Activated T-cell treated with anti-CD3 and anti-CD28 coated beads for 24 hours (primary cell): Measurements from ENCODE around the gene SEMA3E.

ENCODE experiments used
- DNase-seq: peaks from one replicate; pipeline ENCODE4 v3.0.0-alpha.2; 2020; ENCODE audit warnings: low read depth

The SEMA3E gene

DNA sequence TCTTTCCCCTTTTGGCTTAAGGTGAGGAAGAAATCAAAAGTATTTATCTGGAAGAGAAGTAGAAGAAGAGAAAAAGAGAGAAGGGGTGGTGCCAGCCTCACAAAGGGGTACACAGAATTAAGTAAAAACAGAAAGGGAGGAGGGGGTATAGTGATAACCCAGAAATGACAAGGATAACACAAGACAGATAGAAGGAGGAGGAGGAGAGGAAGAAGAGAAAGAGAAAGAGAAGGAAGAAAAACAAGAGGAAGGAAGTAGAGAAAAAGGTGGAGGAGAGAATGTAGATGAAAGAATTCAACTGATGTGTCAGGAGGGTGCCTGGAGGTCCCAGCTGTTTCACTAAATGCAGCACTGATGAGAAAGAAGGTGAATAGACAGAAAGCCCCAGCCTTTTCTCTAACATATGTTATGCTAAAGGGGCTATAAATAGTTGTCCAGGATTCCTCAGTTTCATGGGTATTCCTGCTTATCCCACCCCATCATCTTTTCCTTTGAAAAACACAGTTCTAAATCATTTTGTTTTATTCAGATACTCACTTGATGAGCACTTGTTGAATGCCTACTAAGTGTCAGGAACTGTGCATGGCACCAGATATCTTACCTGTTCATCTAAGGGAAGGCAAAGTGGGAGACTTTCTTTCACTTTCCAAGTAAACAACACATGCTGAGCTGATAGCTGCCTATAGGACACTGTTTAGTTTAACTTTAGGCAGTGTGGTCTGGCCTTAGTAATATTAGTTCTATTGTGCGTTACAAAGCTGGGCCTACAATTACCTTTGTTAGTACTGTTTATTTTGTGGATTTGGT is 8.0 kb downstream of the SEMA3E start:
- no peak for DNase-seq

DNA sequence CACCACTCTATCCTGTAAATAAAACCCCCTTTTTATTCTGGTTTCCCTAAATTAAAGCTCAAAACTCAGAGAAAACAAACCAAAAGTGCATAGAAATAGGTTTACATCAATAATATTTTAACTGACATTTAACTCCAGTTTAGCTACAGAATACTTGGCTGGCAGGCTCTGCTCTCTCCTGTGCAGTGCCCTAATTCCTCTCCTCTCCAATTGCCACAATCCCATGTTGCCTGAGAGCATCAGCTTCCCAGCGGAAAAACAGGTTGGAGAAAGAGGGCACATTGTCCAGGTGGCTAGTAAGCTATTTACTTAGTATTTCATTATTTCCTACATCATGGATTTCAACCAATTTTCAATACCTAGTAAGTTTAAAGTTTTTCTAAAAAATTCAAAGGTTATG is 8.7 kb downstream of the SEMA3E start:
- no peak for DNase-seq

DNA sequence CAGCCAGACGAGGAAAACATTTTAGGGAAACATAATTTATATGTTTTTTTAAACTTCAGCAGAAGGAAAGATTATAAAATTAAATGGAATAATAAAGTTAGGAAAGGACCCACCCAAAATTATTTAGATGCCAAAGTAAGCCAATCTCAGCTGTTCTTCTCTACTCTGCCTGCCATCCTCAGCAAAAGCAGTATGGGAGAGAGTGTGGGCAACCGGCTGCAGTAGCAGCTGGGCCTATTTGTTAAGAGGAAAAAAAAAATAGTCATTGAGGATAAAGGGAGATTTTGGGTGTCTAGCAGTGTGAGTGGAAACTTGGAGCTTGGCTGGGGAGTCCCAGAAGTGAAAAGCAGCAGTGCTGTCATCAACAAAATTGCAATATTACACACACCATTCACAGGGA is 15.4 kb downstream of the SEMA3E start:
- no peak for DNase-seq

DNA sequence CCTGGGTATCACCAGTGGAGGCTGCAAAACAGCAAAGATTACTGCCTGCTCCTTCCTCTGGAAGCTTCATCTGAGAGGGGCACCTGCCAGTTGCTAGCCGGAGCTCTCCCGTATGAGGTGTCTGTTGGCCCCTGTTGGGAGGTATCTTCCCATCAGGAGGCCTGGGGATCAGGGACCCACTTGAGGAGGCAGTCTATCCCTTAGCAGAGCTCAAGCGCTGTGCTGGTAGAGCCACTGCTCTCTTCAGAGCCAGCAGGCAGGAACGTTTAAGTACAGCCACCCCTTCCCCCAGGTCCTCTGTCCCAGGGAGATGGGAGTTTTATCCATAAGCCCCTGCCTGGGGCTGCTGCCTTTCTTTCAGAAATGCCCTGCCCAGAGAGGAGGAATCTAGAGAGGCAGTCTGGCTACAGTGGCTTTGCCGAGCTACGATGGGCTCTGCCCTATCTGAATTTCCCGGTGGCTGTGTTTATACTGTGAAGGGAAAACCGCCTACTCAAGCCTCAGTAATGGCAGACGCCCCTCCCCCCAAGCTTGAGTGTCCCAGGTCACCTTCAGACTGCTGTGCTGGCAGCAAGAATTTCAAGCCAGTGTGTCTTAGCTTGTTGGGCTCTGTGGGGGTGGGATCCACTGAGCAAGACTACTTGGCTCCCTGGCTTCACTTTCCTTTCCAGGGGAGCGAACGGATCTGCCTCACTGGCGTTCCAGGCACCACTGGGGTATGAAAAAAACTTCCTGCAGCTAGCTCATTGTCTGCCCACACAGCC is 19.6 kb downstream of the SEMA3E start:
- no peak for DNase-seq

DNA sequence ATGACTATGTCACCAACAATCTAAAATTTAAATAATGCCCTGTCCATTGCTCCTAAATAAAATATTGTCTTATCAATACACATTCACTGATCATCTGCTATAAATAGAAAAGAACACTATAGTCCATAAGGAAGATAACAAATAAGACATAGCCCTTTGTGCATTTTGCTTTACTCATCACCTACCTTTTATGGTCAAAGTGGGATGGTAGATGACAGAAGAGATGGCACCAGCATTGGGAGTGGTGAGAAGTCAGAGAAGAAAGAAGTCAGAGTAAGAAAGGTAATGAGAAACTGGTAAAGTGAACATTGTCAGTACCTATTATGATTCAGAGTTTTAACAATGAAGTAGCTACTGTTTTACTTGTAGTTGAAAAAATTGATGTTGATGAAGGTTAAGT is 31.1 kb downstream of the SEMA3E start:
- DNase-seq = no peak

DNA sequence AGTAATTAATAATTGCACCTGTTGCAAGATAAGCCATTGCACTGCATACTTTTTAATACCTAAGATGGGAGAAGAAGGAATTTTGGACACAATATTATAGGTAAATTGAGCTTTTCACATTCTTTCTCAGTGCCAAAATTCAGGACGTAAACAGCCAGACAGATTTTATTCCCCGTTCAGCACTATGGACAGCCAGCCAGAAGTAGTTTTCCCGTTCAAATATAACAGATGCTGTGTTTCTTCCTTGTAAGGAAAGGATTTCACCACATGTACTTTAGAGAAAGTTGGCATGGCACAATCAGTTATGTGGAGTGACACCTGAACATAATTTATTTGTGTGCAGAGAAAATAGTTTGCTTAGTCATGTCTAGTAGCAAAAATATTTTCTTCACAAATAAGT is 34.8 kb downstream of the SEMA3E start:
- DNase-seq = no peak

DNA sequence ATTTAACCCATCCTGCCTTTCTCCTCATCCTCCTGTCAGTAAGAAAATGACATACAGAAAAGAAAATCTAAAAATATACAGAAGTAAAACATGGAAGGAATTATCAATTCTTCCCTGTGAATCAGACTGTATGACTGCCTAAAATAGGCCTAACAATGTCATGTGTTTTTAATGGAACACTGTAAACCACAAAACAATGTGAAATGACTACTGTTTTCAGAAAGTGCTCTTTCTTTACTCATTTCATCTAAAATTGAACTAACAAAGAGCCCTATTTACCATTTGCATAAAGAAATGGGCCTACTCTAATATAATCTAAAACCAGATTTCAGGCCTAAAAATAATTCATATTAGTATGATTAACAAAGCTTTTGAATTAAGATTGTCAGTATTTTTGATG is 35.7 kb downstream of the SEMA3E start:
- no peak for DNase-seq

DNA sequence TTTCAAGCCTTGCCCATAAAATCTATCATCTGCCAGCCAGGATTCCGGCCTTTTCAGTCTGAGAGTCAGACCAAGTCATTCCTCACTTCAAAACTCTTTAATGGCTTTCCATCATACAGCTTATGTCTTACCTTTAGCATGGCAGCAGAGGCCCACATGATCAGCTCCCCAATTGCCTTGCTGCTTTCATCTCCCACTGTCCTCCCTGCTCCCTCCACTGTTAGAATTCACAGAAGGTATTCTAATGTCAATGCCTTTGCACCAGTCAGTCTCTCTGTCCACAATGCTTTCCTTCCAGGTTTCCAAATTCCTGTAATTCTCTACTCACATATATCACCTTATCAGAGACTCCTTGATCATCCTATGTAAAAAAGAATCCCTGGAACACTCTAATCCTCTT is 37.2 kb downstream of the SEMA3E start:
- DNase-seq = no peak

DNA sequence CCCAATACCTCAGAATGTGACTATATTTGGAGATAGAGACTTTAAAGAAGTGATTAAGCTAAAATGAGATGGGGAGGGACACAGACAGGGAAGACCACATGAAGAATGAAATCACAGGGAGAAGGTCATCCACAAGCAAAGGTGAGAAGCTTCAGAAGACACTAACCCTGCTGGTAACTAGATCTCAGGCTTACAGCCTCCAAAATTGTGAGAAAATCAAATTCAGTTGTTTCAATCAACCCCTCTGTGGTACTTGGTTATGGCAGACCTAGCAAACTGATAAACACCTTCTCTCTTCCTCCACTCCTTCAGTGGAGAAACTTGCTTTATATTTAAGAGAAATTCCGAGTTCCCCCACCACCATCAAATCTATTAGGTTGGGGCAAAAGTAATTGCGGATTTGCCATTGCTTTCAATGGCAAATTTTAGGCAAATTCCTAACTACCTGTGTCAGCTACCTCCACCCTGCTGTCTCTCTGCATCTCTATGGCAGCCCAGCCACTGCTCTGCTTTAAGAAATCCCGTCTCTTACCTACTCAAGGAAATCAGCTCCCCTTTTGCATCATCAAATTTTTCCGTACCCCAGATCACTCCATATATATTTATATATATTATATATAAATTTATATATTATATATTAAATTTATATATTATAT is 38.2 kb downstream of the SEMA3E start:
- no peak for DNase-seq

DNA sequence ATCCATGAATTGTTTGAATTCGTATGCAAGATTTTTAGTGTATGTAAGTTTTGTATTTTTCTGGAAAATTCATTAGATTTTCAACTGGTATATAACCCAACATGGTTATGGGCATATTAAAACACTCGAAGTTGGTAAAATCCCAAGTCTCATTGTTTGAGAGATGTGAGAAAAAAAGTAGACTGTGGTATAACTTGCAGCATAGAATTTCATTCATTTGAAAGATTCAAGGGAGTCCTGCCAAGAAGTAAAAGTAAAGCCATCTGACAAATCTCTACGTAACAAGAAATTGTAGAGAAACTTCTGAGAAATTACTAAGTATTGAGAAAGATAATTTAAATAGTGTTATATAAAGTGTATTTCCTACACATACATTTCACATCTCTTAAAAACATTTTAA is 40.2 kb downstream of the SEMA3E start:
- no peak for DNase-seq

DNA sequence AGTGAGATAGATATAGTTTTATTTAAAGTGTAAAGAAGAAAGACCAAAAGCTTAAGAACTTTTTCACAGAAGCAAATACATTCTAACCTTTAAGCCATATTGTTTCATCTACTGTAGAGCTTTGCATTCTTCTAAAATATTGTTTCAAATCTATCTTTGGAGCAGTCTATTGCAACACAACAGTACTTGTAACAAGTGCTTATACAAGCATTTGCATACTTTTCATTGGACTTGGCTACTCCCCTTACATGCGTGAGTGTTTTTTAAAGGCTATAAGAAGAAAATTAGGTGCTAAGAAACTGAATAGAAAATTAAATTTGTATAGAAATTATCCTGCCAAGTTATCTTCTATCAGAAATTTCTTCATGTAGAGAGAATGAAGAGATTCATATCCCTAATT is 45.3 kb downstream of the SEMA3E start:
- DNase-seq = no peak

DNA sequence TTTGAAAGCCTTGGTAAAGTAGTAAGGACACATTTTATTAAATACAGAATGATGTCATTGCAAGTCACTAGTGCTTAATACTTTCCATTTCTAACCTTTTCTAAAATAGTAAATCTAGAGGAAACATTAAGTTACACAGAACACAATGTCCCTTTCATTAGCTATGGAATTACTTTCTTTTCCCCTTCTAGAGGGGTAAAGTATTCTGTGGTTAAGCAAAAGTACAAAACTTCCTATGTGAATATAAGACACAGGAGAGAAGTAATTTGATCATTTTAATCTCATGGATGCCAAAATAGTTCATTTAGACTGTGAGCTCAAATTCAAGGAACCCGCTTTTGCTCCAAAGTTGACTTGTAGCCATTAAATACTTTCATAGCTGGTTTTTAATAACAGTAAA is 49.8 kb downstream of the SEMA3E start:
- no peak for DNase-seq

DNA sequence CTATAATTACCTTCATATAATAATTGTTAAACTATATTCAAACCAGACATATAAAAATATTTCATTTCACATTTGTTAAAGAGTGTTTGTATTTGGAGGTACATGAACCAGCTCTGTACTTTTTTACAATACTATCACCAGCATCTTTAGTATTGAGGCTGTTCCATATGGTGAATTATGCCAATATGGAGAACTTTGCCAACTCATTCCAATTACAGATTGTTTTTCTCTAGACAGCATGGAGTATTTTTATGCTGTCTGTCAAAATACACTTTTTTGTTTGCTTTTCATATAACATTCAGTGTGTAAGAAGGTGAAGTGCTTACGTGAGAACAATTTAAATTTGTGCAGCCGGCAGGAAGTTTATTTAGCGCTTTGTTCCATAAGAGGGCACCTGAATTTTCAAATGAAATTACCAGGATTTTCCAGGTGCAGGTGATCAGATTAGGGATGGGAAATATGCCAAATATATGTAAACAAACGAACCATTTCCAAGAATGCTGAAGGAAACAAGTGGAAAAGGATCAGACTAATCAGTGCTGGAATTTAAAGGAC is 54.9 kb downstream of the SEMA3E start:
- DNase-seq = no peak

DNA sequence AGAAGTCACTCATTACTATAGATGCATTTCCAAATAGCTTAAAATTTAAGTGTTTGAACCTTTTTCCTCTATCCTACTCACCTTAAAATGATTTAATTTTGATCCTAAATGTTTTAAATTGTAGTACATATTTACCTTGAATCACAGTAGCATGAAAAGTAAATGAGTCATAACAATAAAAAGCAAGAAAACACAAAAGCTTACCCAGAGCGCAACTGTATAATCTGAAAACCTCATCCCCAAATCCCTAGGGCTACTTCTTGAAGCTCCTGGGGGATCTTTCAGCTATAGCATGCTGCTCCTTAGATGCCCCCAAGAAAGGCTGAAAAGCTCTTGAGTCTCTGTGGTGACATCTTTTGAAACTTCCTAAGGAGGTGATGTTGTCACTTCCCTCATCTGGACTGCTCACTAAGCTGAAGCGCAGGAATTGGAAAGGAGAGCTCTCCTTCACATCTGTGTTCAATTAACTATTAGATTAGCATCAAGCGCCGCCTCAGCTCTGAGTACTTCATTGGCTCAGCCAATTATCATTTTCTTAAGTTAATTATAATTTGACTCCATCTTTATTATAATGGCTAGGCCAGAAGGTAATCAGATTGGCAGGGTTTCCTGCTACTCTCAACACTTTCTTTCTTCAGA is 60.2 kb downstream of the SEMA3E start:
- no peak for DNase-seq

DNA sequence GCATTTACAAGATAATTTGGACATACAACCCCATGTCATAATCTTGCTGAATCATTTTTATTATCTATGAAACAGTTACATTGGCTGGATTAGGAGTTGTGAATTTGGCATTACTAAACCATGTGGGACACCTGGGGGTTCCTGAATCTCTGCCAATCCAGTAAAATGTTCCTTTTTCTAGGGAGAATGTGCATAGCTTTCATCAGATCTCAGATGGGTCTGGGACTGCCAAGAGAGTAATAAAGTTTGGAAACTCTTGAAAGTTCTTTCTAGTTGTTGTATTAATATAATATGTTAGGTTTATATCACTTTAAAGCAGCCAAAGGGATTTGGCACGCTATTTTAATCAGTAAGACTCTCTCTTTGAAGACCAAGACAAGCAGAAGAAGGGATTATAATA is 62.7 kb downstream of the SEMA3E start:
- DNase-seq = no peak

DNA sequence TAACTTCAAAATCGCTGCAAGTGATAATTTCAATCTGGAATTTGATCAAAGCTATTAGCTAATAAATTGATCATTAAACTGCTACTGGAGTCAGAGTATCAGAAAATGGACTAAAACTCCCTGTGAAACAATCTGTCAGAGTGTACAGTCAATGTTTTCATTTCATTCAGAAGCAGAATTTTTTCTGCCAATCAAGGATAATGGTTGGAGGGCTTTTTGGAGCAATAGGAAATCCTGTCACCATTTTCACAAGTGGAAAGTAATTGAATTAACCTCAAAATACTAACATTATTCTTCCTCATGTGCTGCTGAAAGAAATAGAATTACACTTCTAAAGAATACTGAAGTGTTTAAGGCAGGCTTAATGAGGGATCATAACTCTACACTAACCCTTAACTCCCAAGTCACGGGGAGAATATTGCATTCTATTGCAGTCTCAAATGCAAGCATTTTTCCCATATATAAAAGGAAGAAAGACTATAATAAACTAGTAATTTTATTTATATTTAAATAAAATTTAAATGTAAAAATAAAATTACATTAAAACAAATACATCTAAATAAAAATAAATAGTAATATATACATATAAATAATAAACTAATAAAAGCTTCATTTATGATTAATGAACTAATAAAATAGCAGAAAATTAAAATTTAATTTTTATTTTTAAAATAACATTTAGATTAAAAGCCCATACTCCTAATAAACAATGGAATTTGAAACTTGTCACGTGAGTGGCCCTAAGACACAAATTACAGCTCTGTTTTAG is 67.1 kb downstream of the SEMA3E start:
- no peak for DNase-seq

DNA sequence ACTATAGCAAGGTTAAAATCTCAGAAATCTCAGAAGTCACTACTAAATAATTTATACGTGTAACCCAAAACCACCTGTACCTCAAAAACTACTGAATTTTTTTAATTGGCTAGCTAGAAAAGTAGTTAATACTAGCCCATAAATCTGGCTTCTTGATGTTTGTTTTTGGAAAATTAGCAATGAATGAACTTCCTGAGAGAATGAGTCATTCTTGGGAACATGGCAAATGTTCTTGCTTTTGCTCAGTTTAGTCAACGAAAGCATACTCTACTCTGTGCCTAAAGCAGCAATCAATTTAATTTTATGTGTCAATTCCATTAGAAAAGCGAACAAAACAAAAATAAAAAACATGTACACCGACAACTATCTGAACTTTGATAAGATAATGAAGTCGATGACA is 69.2 kb downstream of the SEMA3E start:
- no peak for DNase-seq

DNA sequence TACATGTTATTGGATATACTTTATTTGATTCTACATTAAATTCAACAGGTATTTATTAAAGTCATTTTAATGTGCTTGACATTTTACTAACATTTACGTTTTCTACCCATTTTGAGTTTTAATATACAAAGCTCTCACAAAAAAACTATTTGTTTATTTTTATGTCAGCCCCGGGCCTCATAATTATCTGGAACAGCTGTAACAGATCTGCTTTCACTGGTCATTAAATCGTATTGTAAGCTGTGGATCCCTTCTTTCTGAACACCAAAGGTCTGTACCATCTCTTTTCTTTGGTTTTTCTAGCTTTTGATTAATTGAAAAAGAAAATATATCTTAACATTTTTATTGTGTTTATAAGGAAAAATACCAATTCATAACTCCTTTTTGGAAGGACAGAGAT is 73.5 kb downstream of the SEMA3E start:
- DNase-seq = no peak

DNA sequence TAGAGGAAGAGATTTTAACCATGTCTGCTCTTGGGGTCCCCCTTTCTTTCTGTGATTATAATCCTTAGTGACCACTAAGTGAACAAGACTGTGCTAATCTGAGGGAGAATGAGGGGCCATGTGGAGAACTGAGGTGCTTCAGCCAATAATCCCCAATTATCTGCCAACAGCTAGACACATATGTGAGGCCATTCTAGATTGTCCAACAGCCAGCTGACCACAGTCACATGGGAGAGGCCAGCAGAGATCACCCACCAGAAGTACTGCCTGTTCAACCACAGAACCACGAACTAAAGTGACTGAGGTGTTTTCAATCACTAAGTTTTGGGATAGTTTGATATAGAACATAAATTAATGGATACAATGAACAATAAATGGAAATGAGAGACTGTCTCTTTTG is 74.3 kb downstream of the SEMA3E start:
- DNase-seq = no peak

DNA sequence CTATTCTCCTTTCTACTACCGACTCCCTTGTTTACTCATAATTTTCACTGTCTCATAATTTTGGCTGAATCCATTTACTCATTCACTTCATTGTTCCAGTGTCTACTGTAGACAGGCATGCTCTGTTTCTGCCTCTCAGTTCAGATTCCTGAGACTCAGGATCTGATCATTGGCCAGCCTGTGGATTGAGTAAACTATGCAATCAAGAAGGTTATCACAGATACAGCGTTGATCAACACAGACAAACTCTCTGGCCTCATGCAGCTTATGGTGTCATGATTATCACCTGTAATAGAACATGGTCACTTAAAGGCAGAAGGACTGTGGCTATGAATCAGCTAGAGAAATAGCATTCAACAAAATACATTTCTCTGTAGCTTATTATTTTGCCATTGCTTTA is 86.0 kb downstream of the SEMA3E start:
- no peak for DNase-seq

DNA sequence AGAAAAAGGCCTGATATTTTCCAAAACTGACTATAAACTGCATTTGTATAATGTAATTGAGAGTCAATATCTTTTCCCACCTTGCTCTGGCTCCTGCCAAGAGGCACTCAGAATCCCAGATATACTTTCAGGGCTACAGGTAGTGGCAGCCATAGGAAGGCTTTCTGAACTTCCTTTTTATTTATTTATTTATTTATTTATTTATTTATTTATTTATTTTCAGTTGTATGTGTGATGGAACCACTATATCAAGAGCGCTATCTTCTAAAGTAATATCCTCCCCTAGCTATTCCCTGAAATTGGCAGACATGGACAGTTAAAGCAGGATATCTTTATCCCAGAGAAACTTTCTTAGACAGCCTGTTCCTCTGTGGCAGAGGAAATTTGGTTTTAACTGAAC is 86.7 kb downstream of the SEMA3E start:
- no peak for DNase-seq

DNA sequence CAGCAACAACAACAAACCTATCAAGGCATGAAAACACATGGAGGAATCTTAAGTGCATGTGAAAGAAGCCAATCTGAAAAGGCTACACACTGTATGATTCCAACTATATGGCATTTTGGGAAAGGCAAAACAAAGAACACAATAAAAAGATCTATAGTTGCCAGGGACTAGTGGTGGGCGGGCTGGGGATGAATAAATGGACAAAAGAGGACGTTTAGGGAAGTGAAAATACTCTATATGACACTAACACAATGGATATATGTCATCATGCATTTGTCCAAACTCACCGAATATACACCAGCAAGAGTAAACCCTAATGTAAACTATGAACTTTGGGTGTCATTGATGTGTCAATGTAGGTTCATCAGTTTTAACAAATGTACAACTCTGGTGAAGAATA is 89.1 kb downstream of the SEMA3E start:
- DNase-seq = no peak
